Cortex of kidney (tissue), 1 donor: Measurements from ENCODE around the gene ABCB6.
"Not testable (repeated sequence)": the region's sequence is repeated elsewhere in the genome, so short reads cannot be mapped to it uniquely, and the experiment has no call there.

Source experiments
- DNase-seq: peaks from one replicate; lab custom pipeline; 2025; lab: John Stamatoyannopoulos, UW

The ABCB6 gene

GRCh38 chr2:219218732-219219701, at the start of gene ABCB6:
Gene ABCB6, minus strand, starts transcription at chr2:219218958. Its CDS starts 285 bp downstream, at chr2:219218673.
- no peak for DNase-seq

GRCh38 chr2:219268294-219268693, 49.5 kb upstream of the ABCB6 start:
- DNase-seq = no peak

GRCh38 chr2:219266886-219267285, 48.1 kb upstream of the ABCB6 start:
- DNase-seq = no peak

- DNase-seq = no peak
Measured at GRCh38 chr2:219266232-219266631, 47.5 kb upstream of the ABCB6 start.

- no peak for DNase-seq
Measured at GRCh38 chr2:219261024-219261855, 42.5 kb upstream of the ABCB6 start.

- not testable (repeated sequence) for DNase-seq
Measured at GRCh38 chr2:219258942-219259341, 40.2 kb upstream of the ABCB6 start.

GRCh38 chr2:219254590-219255201, 35.9 kb upstream of the ABCB6 start:
- DNase-seq = no peak

GRCh38 chr2:219253753-219254589, 35.2 kb upstream of the ABCB6 start, which contains the start of gene TUBA4A:
Gene TUBA4A, minus strand, starts transcription at chr2:219253918. Its CDS starts 60 bp downstream, at chr2:219253858.
- DNase-seq = no peak

GRCh38 chr2:219252900-219253752, 34.4 kb upstream of the ABCB6 start, which contains the start of gene TUBA4B:
Gene TUBA4B, plus strand, starts transcription at chr2:219253243. Its CDS starts 165 bp downstream, at chr2:219253408.
- no peak for DNase-seq

- DNase-seq = no peak
Measured at GRCh38 chr2:219252570-219252899, 33.8 kb upstream of the ABCB6 start.

- no peak for DNase-seq
Measured at GRCh38 chr2:219252084-219252483, 33.3 kb upstream of the ABCB6 start.

- no peak for DNase-seq
Measured at GRCh38 chr2:219251656-219252055, 32.9 kb upstream of the ABCB6 start.

GRCh38 chr2:219250049-219250781, 31.5 kb upstream of the ABCB6 start:
- DNase-seq = no peak

GRCh38 chr2:219249203-219249980, 30.6 kb upstream of the ABCB6 start:
- no peak for DNase-seq

- no peak for DNase-seq
Measured at GRCh38 chr2:219248845-219249202, 30.1 kb upstream of the ABCB6 start.

- no peak for DNase-seq
Measured at GRCh38 chr2:219247678-219248642, 29.2 kb upstream of the ABCB6 start.

- no peak for DNase-seq
Measured at GRCh38 chr2:219246559-219246958, 27.8 kb upstream of the ABCB6 start.

GRCh38 chr2:219245899-219246230, 27.1 kb upstream of the ABCB6 start:
- DNase-seq = no peak
